NB4 (cell line): ENCODE measurements around the gene RDH8.

Experiments
- POLR2A ChIP-seq: IDR thresholded peaks from 2 replicates; pipeline ENCODE4 v1.6.1; 2011; ENCODE audit warnings: mild to moderate bottlenecking; ENCODE audit not compliant: insufficient read length; ENCODE audit errors: extremely low read depth
- TF ChIP-seq, protein P1 (sequence below): IDR thresholded peaks from one replicate; pipeline ENCODE4 v1.5.1; 2012; ENCODE audit warnings: low read depth, low read length
- TF ChIP-seq, protein P2 (sequence below): IDR thresholded peaks from 2 replicates; pipeline ENCODE4 v1.6.1; 2011; ENCODE audit warnings: low read depth, low read length

DNA sequence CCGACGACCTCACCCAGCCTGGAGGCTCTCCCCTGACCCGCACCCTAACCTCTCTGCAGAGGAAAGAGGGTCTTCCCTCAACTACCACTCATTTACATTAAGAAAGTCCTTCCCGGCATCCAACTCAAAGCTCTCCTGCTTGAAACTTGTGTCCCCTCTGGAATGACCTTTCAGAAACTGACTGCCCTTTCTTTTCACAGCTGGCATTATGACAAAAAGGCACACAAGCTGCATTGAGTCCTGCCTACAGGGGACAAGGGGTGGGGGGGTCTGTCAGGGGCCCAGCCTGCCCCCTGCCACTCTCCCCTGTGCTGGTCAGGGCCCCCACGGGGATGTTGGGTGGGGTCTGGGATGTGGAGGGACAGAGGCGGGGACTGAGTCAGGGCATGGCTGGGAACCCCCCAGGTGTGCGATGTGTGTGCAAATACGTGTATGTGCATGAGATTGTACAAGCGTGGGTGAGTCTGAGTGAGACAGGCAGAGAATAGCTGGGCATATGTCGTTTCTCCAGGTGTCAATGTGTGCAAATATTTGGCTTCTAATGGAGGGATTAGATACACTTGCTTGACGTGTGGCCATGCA lies 5.0 kb upstream of the RDH8 start:
- TF ChIP-seq POLR2A: no peak
- TF ChIP-seq, protein P1, sequence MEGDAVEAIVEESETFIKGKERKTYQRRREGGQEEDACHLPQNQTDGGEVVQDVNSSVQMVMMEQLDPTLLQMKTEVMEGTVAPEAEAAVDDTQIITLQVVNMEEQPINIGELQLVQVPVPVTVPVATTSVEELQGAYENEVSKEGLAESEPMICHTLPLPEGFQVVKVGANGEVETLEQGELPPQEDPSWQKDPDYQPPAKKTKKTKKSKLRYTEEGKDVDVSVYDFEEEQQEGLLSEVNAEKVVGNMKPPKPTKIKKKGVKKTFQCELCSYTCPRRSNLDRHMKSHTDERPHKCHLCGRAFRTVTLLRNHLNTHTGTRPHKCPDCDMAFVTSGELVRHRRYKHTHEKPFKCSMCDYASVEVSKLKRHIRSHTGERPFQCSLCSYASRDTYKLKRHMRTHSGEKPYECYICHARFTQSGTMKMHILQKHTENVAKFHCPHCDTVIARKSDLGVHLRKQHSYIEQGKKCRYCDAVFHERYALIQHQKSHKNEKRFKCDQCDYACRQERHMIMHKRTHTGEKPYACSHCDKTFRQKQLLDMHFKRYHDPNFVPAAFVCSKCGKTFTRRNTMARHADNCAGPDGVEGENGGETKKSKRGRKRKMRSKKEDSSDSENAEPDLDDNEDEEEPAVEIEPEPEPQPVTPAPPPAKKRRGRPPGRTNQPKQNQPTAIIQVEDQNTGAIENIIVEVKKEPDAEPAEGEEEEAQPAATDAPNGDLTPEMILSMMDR: no peak
- TF ChIP-seq, protein P2, sequence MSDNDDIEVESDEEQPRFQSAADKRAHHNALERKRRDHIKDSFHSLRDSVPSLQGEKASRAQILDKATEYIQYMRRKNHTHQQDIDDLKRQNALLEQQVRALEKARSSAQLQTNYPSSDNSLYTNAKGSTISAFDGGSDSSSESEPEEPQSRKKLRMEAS: no peak
